Liver (tissue), 9 donors: ENCODE data around the gene EIF4A2. TPM values are rescaled to one million over a fixed set of nuclear protein-coding genes. Genes with fewer than 3 reads are reported as not detected.

Experiments used
- DNase-seq: peaks from one replicate; pipeline ENCODE4 v3.0.0-alpha.2; 2017; ENCODE audit warnings: low spot score
- H3K27ac ChIP-seq, 2 donors: one replicate each; pipeline ENCODE4 v1.7.0; 2013; ENCODE audit warnings: inconsistent platforms in 2 of 2, low read length in 2 of 2, control low read depth in 1 of 2, low read depth in 1 of 2, mild to moderate bottlenecking in 1 of 2
- H3K27me3 ChIP-seq, 4 donors: one replicate each; pipeline versions ENCODE4 v1.6.1 to v1.7.0; 2013; ENCODE audit warnings: low read length in 3 of 4, inconsistent platforms in 1 of 4, mild to moderate bottlenecking in 1 of 4, moderate library complexity in 1 of 4; ENCODE audit not compliant: control insufficient read depth in 4 of 4, insufficient read depth in 4 of 4
- H3K36me3 ChIP-seq, 4 donors: one replicate each; pipeline versions ENCODE4 v1.6.1 to v1.7.0; 2013; ENCODE audit warnings: low read length in 3 of 4, mild to moderate bottlenecking in 3 of 4, low read depth in 1 of 4, moderate library complexity in 1 of 4; ENCODE audit not compliant: control insufficient read depth in 4 of 4, insufficient read depth in 3 of 4
- H3K4me1 ChIP-seq, 4 donors: one replicate each; pipeline versions ENCODE4 v1.6.1 to v1.7.0; 2013; ENCODE audit warnings: low read length in 3 of 4, mild to moderate bottlenecking in 3 of 4, moderate library complexity in 1 of 4; ENCODE audit not compliant: control insufficient read depth in 4 of 4, insufficient read depth in 4 of 4
- H3K4me3 ChIP-seq, 3 donors: one replicate each; pipeline versions ENCODE4 v1.6.1 to v1.7.0; 2013; ENCODE audit warnings: low read length in 3 of 3, control low read depth in 1 of 3, low read depth in 1 of 3, mild to moderate bottlenecking in 1 of 3
- H3K9ac ChIP-seq, 2 donors: one replicate each; pipeline ENCODE4 v1.7.0; 2013; ENCODE audit warnings: low read length in 2 of 2, mild to moderate bottlenecking in 2 of 2, moderate library complexity in 2 of 2, control low read depth in 1 of 2, low read depth in 1 of 2
- H3K9me3 ChIP-seq, 4 donors: one replicate each; pipeline versions ENCODE4 v1.6.1 to v1.7.0; 2013; ENCODE audit warnings: low read length in 3 of 4; ENCODE audit not compliant: control insufficient read depth in 4 of 4
- ATF3 ChIP-seq: IDR thresholded peaks from 2 replicates; pipeline ENCODE4 v1.6.1; 2016; ENCODE audit warnings: antibody characterized with exemption
- FOXA2 ChIP-seq: IDR thresholded peaks from 2 replicates; pipeline ENCODE4 v1.6.1; 2016; ENCODE audit warnings: antibody characterized with exemption
- GABPA ChIP-seq, 2 donors: IDR thresholded peaks in 1 of 2; conservative IDR thresholded peaks in 1 of 2; 2 replicates each; pipeline ENCODE4 v1.6.1; 2016; ENCODE audit warnings: antibody characterized with exemption in 2 of 2, mild to moderate bottlenecking in 1 of 2, moderate library complexity in 1 of 2
- HNF4A ChIP-seq, 2 donors: conservative IDR thresholded peaks; 2 replicates each; pipeline ENCODE4 v1.6.1; 2016; ENCODE audit warnings: antibody characterized with exemption in 2 of 2, mild to moderate bottlenecking in 2 of 2
- HNF4G ChIP-seq: IDR thresholded peaks from 2 replicates; pipeline ENCODE4 v1.6.1; 2016; ENCODE audit warnings: antibody characterized with exemption
- JUND ChIP-seq, 2 donors: IDR thresholded peaks; 2 replicates each; pipeline ENCODE4 v1.6.1; 2016; ENCODE audit warnings: antibody characterized with exemption in 2 of 2
- NR2F2 ChIP-seq: IDR thresholded peaks from 2 replicates; pipeline ENCODE4 v1.6.1; 2016; ENCODE audit warnings: antibody characterized with exemption
- RAD21 ChIP-seq, 2 donors: IDR thresholded peaks; 2 replicates each; pipeline ENCODE4 v1.6.1; 2016; ENCODE audit warnings: antibody characterized with exemption in 2 of 2, mild to moderate bottlenecking in 2 of 2
- RXRA ChIP-seq, 2 donors: IDR thresholded peaks; 2 replicates each; pipeline ENCODE4 v1.6.1; 2017 to 2018; ENCODE audit warnings: antibody characterized with exemption in 2 of 2, mild to moderate bottlenecking in 1 of 2
- SP1 ChIP-seq: IDR thresholded peaks from 2 replicates; pipeline ENCODE4 v1.6.1; 2018; ENCODE audit warnings: antibody characterized with exemption, mild to moderate bottlenecking
- TAF1 ChIP-seq: conservative IDR thresholded peaks from 2 replicates; pipeline ENCODE4 v1.6.1; 2016; ENCODE audit warnings: antibody characterized with exemption, mild to moderate bottlenecking
- YY1 ChIP-seq: IDR thresholded peaks from 2 replicates; pipeline ENCODE4 v1.6.1; 2016; ENCODE audit warnings: antibody characterized with exemption, mild to moderate bottlenecking
- WGBS: extraction: QIAGEN DNeasy Blood & Tissue Kit; methylation state at CpG from one replicate; pipeline ENCODE4 v1.1.7; 2013; 5-methylcytosine and 5-hydroxymethylcytosine counted together
- polyA plus RNA-seq, 2 donors: library from polyadenylated mRNA; stranded (reverse) in 1 of 2; unstranded in 1 of 2; fragments of 200-250 nt in 1 of 2; fragments of >200 nt in 1 of 2; fragmentation: Nextera tagmentation in 1 of 2; extraction: Ambion mirVana in 1 of 2; gene quantifications; one replicate each; pipeline versions ENCODE4 v1.2.1 to v1.2.3, GENCODE V29; 2013 to 2015
- total RNA-seq, 2 donors: library from RNA; depleted of rRNA; stranded (reverse); fragments of >200 nt; gene quantifications; one replicate each; pipeline ENCODE4 v1.2.3, GENCODE V29; 2014
- TF ChIP-seq, protein P1 (sequence below): IDR thresholded peaks from 2 replicates; pipeline ENCODE4 v1.6.1; 2016; ENCODE audit warnings: antibody characterized with exemption
- TF ChIP-seq, protein P2 (sequence below): IDR thresholded peaks from 2 replicates; pipeline ENCODE4 v1.6.1; 2016; ENCODE audit warnings: antibody characterized with exemption
- donor health status: healthy.
- donor health status: healthy.
- donor health status: healthy.
- donor health status: healthy.
- donor health status: healthy.

EIF4A2 gene
- total and polyA plus RNA-seq, 4 donors = 81.4 to 373 (median 172) TPM

GRCh38 chr3:186742618-186743380 lies 40.6 kb upstream of the EIF4A2 start (continued):
- TF ChIP-seq ATF3 = no peak
- peak; percentile 33 to 67 for TF ChIP-seq RXRA (IDR thresholded peaks at IDR 0.05)
- peak; percentile 23 for TF ChIP-seq YY1

DNA sequence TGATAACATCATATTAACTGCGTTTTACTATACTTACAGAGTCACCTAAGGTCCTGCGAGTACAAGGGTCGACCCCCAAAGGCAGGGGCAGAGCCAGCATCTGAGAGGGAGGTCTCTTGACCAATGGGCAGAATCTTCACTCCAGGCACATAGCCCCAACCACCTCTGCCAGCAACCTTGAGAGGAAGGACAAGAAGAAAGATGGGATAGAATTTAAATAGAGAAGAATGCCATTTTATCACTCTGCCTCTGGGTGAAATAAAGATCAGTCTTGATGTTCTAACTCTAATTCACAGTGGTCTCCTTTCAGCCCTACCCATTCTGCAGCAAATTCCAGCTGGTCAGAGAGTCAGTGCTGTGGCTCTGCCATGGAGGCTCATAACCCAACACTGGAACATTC lies 39.7 kb upstream of the EIF4A2 start:
- 35% methylated on average over 3 of the region's 3 CpGs for WGBS
- TF ChIP-seq HNF4G (no peak), TAF1 (no peak), YY1 (no peak)
- peak overlapping the region; percentile 72 to 82 for H3K27ac ChIP-seq
- H3K36me3 ChIP-seq = peaks cover 5 to 33% (median 17%) of the 10 kb centered on the region in 4 donors
- no peaks in the 10 kb centered on the region for H3K27me3 ChIP-seq
- DNase-seq = no peak
- peaks cover 8 to 62% (median 53%) of the 10 kb centered on the region in 4 donors for H3K4me1 ChIP-seq
- H3K4me3 ChIP-seq = no peak overlapping the region
- no peaks in the 10 kb centered on the region for H3K9me3 ChIP-seq
- H3K9ac ChIP-seq = no peak overlapping the region

- H3K27me3 ChIP-seq = no peaks in the 10 kb centered on the region
- 21% methylated on average over 10 of the region's 10 CpGs for WGBS
- no peaks in the 10 kb centered on the region for H3K9me3 ChIP-seq
- H3K4me1 ChIP-seq = peaks cover 8 to 43% (median 41%) of the 10 kb centered on the region in 4 donors
- TF ChIP-seq NR2F2 (no peak), JUND (IDR thresholded peaks at IDR 0.05) (no peak), YY1 (peak; percentile 44), GABPA (IDR thresholded peaks at IDR 0.05 in 1 of 2, conservative IDR thresholded peaks at IDR 0.05 in 1 of 2) (peak; percentile 25 to 37), TAF1 (peak; percentile 14), HNF4A (conservative IDR thresholded peaks at IDR 0.05) (peak; percentile 20 to 55), RAD21 (IDR thresholded peaks at IDR 0.05) (peak in 1 of 2 donors; percentile 30), RXRA (IDR thresholded peaks at IDR 0.05) (peak; percentile 29 to 34), SP1 (peak; percentile 56)
- TF ChIP-seq, protein P1, sequence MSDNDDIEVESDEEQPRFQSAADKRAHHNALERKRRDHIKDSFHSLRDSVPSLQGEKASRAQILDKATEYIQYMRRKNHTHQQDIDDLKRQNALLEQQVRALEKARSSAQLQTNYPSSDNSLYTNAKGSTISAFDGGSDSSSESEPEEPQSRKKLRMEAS = peak; percentile 51
- TF ChIP-seq, protein P2, sequence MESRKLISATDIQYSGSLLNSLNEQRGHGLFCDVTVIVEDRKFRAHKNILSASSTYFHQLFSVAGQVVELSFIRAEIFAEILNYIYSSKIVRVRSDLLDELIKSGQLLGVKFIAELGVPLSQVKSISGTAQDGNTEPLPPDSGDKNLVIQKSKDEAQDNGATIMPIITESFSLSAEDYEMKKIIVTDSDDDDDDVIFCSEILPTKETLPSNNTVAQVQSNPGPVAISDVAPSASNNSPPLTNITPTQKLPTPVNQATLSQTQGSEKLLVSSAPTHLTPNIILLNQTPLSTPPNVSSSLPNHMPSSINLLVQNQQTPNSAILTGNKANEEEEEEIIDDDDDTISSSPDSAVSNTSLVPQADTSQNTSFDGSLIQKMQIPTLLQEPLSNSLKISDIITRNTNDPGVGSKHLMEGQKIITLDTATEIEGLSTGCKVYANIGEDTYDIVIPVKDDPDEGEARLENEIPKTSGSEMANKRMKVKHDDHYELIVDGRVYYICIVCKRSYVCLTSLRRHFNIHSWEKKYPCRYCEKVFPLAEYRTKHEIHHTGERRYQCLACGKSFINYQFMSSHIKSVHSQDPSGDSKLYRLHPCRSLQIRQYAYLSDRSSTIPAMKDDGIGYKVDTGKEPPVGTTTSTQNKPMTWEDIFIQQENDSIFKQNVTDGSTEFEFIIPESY = no peak
- H3K4me3 ChIP-seq = no peak overlapping the region
- no peak for DNase-seq
- H3K36me3 ChIP-seq = peaks cover 0 to 18% (median 9%) of the 10 kb centered on the region in 4 donors
- peak overlapping the region; percentile 22 to 82 for H3K27ac ChIP-seq
- no peak overlapping the region for H3K9ac ChIP-seq
These were observed 37.4 kb upstream of the EIF4A2 start for GRCh38 chr3:186746008-186746407.

- no peak overlapping the region for H3K9ac ChIP-seq
- no peak for DNase-seq
- peaks cover 0 to 3% (median 3%) of the 10 kb centered on the region in 4 donors for H3K4me1 ChIP-seq
- no peak overlapping the region for H3K27ac ChIP-seq
- H3K27me3 ChIP-seq = no peaks in the 10 kb centered on the region
- H3K9me3 ChIP-seq = no peaks in the 10 kb centered on the region
- WGBS = over 99% methylated on average over 2 of the region's 2 CpGs
- TF ChIP-seq ATF3 = no peak
- TF ChIP-seq, protein P1 = no peak
- no peak for TF ChIP-seq HNF4G
- TF ChIP-seq FOXA2 = no peak
- no peak for TF ChIP-seq NR2F2
- TF ChIP-seq HNF4A (conservative IDR thresholded peaks at IDR 0.05) = no peak
- no peak for TF ChIP-seq SP1
- H3K36me3 ChIP-seq = no peaks in the 10 kb centered on the region
- H3K4me3 ChIP-seq = no peak overlapping the region
These were observed 33.1 kb upstream of the EIF4A2 start for GRCh38 chr3:186750316-186750715.
